ENCODE data around the gene ESAM.

Gene ESAM

DNA sequence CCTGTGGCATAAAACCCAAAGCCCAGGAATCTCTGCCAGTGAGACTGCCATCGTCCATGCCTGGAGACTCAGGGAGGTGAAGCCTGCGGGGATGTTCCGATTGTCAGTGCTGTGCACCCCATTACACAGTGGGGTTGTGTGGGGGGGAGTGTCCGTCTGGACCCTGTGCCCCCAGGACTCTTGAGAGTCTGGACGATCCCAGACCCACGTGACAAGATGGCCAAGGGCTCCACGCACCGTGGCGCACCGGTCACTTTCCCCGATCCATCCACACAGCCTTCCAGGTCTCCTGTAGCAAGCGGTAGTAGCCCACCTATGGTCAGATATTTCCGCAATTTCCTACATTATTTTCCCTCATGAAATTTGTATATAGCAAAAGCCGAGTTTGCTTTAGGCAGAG is 43.3 kb downstream of the ESAM start:
- no peak overlapping the region for H3K4me3 ChIP-seq (ENCODE audit: low read length)
- TF ChIP-seq, protein P1, sequence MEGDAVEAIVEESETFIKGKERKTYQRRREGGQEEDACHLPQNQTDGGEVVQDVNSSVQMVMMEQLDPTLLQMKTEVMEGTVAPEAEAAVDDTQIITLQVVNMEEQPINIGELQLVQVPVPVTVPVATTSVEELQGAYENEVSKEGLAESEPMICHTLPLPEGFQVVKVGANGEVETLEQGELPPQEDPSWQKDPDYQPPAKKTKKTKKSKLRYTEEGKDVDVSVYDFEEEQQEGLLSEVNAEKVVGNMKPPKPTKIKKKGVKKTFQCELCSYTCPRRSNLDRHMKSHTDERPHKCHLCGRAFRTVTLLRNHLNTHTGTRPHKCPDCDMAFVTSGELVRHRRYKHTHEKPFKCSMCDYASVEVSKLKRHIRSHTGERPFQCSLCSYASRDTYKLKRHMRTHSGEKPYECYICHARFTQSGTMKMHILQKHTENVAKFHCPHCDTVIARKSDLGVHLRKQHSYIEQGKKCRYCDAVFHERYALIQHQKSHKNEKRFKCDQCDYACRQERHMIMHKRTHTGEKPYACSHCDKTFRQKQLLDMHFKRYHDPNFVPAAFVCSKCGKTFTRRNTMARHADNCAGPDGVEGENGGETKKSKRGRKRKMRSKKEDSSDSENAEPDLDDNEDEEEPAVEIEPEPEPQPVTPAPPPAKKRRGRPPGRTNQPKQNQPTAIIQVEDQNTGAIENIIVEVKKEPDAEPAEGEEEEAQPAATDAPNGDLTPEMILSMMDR (IDR thresholded peaks at IDR 0.05; ENCODE audit: insufficient read depth, low read depth, low read length, missing control alignments): no peak
- DNase-seq (ENCODE audit: low read depth): no peak

DNA sequence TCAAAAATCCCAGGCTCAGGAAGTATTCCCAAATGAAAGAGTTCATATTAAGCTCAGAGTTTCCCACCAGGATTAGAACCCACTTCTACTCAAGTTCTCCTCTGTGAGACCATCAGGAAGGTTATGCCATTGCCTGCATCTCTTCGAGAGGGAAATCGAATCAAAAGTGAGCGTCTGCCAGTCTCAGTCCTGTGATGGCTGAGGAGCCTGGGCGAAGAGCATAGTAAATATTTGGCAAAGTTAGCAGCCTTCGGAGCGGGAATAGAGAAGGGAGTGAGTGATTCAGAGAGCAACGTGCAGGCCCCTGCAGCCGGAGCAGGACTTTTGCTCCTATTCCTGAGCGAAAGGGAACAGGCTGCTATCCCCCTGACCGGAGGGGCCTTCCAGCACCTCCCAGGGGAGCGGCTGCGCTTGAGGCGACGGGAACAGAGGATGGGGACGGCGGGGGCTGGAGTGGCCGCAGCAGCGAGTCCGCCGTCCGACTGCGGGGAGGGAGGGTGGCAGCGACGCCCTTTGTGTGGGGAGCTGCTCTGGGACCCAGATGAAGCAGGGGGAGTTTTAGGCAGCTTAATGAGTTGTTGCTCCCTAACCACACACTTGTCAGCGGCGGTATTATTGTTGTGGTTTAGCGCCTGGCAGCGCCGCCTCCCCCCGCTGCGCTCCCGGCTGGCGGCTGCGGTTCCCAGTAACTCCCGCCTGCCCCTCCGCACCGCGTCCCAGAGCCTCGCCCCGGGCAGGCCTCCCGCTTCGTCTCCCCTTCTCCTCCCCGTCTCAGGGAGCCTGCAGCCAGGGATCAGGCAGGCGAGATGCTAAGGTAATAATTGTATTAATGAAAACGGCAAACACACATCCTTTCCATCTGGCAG is 44.1 kb downstream of the ESAM start:
- TF ChIP-seq, protein P1 (IDR thresholded peaks at IDR 0.05; ENCODE audit: insufficient read depth, low read depth, low read length, missing control alignments): no peak
- peak overlapping the region; percentile 35 for H3K4me3 ChIP-seq (ENCODE audit: low read length)
- DNase-seq (ENCODE audit: low read depth): peak; percentile 41

DNA sequence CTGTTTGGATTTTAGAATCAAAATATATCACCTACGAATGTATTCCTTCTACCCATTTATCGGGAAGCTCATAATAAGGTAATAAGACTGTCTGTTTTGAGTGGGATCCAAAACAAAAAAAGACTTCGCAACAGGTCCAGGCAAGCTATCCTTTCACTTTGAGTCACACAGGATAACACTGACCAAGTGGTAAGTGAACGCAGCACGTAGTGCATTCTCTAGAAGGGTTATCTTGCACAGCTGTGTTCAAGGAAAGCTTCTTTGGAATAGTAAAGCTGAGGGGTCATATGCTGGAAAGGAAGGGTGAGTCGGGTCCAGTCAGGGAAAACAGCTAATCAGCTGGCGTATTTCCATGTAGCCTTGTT is 44.7 kb downstream of the ESAM start:
- no peak overlapping the region for H3K4me3 ChIP-seq (ENCODE audit: low read length)
- peak; percentile 79 for DNase-seq (ENCODE audit: low read depth)
- TF ChIP-seq, protein P1 (IDR thresholded peaks at IDR 0.05; ENCODE audit: insufficient read depth, low read depth, low read length, missing control alignments): no peak

DNA sequence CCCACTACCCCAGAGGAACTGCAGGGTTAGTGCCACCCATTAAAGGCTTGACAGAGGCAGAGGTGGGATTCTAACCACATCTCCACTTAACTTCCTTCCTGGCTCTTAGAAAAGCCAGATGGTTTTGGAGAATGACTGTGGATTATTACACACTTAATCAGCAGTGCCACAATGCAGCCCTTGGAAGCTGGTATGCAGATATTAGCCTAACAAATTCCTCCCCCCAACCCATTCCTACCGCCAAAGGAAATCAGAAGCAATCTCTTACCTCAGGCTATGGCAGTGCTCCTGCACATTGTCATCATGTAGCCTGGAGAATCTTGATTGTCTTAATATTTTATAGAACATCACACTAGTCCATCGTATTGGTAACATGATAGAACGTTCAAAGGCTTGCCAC is 45.5 kb downstream of the ESAM start:
- peak; percentile 56 for DNase-seq (ENCODE audit: low read depth)
- TF ChIP-seq, protein P1 (IDR thresholded peaks at IDR 0.05; ENCODE audit: insufficient read depth, low read depth, low read length, missing control alignments): no peak
- H3K4me3 ChIP-seq (ENCODE audit: low read length): no peak overlapping the region

DNA sequence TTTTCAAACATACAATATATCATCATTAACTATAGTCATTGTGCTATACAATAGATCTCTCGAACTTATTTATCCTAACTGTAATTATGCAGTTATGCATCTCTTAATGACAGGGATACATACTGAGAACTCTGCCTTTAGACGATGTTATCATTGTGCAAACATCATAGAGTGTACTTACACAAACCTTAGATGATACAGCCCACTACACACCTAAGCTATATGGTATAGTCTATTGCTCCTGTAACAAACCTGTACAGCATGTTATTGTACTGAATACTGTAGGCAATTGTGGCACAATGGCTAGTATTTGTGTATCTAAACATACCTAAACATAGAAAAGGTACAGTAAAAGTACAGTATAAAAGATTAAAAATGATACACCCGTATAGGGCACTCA is 49.7 kb downstream of the ESAM start:
- no peak for DNase-seq (ENCODE audit: low read depth)
- TF ChIP-seq, protein P1 (IDR thresholded peaks at IDR 0.05; ENCODE audit: insufficient read depth, low read depth, low read length, missing control alignments): no peak
- no peak overlapping the region for H3K4me3 ChIP-seq (ENCODE audit: low read length)

DNA sequence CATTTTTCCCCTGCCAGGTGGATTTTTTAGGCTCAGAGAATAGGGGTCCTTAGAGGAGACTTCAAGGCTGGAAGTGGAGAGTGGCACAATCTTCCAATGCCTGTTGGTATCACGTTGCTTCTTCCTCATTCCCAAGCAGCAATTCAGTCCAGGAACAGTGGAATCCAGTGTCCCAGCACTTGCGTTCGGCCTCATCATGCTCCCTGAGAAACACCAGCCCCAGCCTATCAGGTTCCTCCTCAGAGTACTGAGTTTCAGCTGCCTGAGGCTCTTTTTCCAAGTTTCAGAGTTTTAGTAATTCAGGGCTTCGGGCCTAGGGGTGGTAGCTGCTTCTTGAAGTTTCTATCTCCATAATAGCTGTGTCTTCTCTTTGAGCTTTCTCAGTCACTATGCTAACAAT is 54.3 kb downstream of the ESAM start:
- TF ChIP-seq, protein P1 (IDR thresholded peaks at IDR 0.05; ENCODE audit: insufficient read depth, low read depth, low read length, missing control alignments): no peak
- no peak overlapping the region for H3K4me3 ChIP-seq (ENCODE audit: low read length)
- peak; percentile 28 for DNase-seq (ENCODE audit: low read depth)

All from epithelial cell of esophagus (primary cell).